SU-DHL-6 (cell line): Measurements from ENCODE around the gene ALOXE3.

ENCODE experiments used
- EZH2phosphoT487 ChIP-seq: fragments of 200-600 bp; sonication (generic), shearing (Covaris generic); conservative IDR thresholded peaks from 2 replicates; pipeline ENCODE4 v1.6.1; 2018; ENCODE audit warnings: mild to moderate bottlenecking, antibody characterized with exemption, low read length, moderate library complexity, mixed read lengths
- TF ChIP-seq, protein P1 (sequence below): fragments of 200-600 bp; sonication (generic); IDR thresholded peaks from one replicate; pipeline ENCODE4 v1.5.1; 2017; ENCODE audit warnings: antibody characterized with exemption, mild to moderate bottlenecking, low read length, moderate library complexity; ENCODE audit not compliant: insufficient read depth, poor library complexity, severe bottlenecking

- TF ChIP-seq, protein P1, sequence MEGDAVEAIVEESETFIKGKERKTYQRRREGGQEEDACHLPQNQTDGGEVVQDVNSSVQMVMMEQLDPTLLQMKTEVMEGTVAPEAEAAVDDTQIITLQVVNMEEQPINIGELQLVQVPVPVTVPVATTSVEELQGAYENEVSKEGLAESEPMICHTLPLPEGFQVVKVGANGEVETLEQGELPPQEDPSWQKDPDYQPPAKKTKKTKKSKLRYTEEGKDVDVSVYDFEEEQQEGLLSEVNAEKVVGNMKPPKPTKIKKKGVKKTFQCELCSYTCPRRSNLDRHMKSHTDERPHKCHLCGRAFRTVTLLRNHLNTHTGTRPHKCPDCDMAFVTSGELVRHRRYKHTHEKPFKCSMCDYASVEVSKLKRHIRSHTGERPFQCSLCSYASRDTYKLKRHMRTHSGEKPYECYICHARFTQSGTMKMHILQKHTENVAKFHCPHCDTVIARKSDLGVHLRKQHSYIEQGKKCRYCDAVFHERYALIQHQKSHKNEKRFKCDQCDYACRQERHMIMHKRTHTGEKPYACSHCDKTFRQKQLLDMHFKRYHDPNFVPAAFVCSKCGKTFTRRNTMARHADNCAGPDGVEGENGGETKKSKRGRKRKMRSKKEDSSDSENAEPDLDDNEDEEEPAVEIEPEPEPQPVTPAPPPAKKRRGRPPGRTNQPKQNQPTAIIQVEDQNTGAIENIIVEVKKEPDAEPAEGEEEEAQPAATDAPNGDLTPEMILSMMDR, result no peak
- no peak for TF ChIP-seq EZH2phosphoT487
Observed at GRCh38 chr17:8063761-8064534, 54.4 kb downstream of the ALOXE3 start.
